HG03469 (cell line): ENCODE results near the gene AGBL1.

Experiments used
- ATAC-seq: cut with Tn5 transposase; IDR thresholded peaks from one replicate; pipeline ENCODE4 v1.9.1; 2021; ENCODE audit warnings: mild to moderate bottlenecking, moderate library complexity, moderate number of reproducible peaks; ENCODE audit not compliant: unreplicated experiment

The AGBL1 gene

DNA sequence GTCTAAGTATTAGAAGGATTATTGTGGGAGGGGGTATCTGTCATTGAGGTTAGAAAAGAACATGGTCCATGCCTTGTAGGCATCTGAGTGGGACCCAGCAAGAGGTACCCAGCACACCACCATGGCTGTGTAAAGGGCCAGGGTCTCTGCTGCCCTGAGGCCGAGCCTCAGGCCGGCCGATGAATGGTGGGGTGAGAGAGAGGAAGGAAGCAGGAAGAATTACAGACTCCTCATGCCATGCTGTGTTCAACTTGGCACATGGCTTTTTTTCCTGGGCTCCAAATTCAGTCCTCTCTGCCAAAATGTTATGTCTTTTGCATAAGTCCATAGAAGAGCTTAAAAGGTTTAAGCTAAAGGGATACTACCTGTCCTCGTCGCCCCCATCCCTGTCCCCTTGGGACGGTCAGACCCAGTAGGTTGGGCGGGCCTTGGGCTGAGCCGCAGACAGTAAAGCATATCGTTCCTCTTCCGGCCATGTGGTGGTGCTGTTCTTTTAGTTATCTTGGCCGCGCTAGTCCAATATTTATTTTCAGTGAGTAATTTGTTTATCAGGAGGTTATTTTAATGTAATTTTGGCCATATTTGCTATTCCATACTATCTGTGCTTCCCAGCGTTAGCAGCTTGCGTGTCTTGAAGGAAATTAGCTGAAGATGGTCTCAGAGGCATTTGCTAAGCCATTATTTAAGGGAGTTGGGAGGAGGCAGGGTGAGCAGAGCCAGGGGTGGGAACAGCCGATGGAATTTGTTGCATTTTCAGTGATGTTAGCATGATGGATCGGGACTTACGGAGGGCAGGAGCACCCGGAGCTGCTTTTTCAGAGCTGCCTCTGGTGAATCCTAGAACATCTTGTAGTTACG lies 152.4 kb downstream of the AGBL1 start:
- no peak for ATAC-seq

GRCh38 chr15:86235667-86236066 lies 156.0 kb downstream of the AGBL1 start:
- no peak for ATAC-seq

GRCh38 chr15:86236356-86237110 lies 156.9 kb downstream of the AGBL1 start:
- ATAC-seq, result no peak

- no peak for ATAC-seq
Observed at GRCh38 chr15:86237111-86237500, 157.4 kb downstream of the AGBL1 start.

DNA sequence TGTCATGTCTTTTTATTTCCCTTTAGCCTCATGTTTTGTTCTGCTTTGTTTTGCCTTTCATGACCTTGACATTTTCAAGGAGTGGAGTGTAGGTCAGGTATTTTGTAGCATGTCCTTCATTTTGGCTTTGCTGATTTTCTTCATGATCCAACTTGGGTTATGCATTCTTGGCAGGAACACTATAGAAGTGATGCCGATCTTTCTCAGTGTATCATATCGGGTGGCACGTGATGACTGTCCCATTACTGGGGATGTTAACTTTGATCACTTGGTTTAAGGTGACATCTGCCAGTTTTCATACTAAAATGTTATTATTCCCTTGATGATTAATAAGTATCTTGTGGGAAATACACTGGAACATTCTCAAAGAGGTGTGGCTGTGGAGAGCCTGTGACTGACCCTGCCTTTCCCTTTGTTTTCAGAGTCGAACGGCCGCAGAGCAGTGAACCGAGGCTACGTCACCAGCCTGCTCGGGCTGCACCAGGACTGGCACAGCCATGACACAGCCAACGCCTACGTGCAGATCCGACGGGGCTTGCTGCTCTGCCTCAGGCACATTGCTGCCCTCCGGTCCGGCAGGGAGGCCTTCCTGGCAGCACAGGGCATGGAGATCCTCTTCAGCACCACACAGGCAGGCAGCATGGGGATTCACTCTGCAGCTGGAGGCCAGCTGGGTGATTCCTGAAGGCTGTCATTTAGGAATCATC lies 167.7 kb downstream of the AGBL1 start:
- ATAC-seq, result no peak

- no peak for ATAC-seq
Observed at GRCh38 chr15:86255247-86255646, 175.6 kb downstream of the AGBL1 start.

- no peak for ATAC-seq
Observed at GRCh38 chr15:86256628-86257027, 177.0 kb downstream of the AGBL1 start.

DNA sequence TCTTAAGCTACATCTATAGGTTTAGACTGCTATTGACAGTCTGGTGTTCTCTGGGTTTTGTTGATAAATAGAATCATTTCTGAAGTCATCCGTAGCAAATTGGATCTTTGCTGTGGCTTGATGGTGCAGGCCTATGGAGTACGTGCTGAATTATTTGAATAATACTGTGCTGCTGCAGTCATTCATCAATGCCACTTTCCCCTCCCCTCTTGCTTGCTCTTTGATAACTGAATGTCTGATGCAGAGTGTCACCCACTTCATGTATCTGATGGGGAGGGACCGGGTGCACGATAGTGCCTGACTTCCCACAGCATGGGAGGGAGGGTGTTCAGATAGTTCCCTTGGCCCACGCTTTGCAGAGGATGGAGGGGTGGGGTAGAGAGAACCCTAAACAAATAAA lies 179.9 kb downstream of the AGBL1 start:
- no peak for ATAC-seq

DNA sequence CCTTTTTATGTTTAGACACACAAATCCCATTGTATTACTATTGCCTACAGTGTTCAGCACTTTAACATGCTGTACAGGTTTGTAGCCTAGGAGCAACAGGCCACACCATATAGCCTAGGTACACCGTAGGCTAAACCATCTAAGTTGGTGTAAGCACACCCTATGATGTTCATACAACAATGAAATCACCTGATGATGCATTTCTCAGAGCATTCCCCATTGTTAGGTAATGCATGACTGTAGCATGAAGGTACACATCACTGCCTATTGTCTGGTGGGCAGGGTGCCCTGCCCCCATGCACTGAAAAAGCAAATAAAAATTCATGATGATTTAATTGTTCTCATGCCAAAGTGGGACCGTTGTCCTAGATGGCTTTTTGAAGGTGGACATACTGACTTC lies 183.6 kb downstream of the AGBL1 start:
- ATAC-seq, result no peak

DNA sequence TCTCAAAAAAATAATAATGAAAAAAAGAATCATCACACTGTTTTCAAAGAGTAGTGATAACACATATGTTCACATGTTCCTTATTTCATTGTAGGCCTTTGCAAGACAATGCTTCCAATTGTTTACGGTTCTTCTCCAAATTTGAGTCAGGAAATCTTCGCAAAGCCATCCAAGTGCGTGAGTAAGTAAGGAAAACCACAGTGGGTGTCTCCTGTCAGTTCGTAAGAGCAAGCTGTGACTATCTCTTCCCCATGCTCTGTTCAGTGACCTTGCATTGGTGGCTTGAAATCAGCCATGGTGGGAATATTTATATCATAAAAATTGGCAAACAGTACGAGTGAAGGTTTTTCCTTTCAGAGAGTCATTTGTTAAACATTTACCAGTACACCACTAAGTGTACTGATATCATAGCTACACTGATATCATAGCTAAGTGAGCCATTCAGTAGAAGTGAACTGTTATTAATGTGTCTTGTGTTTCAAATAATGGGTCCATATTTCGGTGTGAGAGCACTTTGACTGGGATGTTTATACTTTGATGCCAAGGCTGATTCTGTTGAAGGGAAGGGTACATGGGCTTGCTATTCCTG lies 187.3 kb downstream of the AGBL1 start:
- no peak for ATAC-seq

DNA sequence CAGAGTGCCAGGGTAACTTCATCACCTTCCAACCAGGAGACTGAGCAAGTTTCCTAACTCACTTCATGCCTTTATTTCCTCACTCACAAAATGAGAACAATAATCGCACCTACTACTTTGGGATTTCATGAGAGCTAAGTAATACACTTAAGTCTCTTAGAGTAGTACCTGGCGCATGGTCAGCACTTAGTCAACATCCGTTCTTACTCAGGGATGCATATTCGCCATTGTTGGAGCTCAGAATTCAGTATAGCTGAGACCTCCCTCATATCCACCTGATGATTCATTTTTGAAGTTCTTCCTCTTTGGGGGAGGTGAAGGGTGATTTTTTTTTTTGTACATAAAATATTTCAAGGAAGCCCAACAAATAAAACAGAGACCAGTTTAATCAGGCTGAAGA lies 188.2 kb downstream of the AGBL1 start:
- ATAC-seq, result no peak

DNA sequence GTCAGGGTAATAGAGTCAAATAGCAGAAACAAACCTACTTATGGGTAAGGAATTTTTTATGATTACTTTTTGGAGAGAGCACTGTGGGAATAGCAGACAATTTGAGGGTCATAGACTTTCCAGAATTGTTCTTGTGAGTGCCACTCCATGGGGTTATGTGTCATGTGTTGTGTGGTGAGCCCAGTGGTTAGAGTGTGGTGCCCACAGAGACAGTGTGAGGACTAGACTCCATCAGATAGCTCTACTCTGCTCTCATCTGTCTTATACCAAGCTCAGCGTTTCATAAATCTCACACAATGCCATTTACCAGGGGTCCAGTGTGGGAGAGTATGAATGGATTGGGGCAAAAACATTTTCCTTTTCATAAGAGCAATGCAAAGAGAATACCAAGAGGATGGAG lies 188.9 kb downstream of the AGBL1 start:
- ATAC-seq, result no peak

DNA sequence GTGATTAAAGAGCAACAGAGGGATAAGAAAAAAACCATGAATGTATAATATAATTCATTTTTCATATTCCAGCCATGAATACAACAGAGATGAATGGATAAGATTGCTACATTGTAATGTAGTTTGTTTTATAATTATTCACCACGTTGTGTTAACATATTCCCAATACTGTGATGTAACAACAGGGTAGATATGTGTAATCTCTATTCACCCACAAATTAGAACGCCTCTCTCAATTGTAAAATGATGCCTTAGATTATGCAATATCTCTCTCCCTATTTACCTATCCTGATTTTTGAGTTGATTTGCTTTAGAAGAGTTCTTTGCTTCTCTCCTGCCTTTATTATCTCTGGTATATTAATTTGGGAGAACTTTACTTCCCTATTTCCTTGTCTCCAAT lies 193.6 kb downstream of the AGBL1 start:
- no peak for ATAC-seq

DNA sequence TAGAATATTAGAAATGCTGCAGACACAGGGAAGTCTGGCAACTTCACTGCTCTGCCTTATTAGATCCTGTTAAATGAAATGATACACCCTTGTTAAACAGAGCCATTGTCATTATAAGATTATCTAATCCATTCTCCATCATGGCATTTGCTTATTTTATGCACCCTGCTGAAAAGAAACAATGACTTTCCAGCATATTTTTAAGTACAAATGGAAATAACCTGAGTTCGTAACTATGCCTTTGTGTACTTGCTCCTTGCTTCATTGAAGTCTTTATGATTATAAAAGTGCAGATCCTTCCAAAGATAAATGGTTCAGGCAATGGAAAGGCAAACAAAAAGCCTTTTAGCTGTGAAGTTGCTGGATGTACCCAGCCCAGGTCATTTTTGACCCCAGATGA lies 195.7 kb downstream of the AGBL1 start:
- ATAC-seq, result no peak

- ATAC-seq, result no peak
Observed at GRCh38 chr15:86278586-86278985, 198.9 kb downstream of the AGBL1 start.

DNA sequence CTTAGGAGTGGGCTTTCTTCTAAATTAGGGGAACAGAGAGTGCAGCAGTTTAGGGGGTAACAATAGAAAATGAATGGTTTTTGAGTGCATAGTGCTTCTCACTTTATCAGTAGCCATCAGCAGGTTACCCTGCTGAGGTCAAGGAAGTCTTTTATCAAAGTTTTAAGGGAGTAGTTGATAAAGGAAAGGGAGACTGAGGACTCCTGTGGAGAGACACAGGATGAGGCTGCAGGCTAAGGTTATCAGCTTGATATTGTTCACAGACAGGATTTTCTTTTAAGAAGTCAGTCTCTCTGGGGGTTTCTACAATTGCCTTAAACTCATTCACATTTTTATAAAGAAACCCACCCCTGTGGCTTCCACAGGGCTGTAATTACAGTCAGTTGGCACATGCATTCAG lies 205.0 kb downstream of the AGBL1 start:
- ATAC-seq, result no peak

- ATAC-seq, result no peak
Observed at GRCh38 chr15:86295511-86295910, 215.8 kb downstream of the AGBL1 start.

DNA sequence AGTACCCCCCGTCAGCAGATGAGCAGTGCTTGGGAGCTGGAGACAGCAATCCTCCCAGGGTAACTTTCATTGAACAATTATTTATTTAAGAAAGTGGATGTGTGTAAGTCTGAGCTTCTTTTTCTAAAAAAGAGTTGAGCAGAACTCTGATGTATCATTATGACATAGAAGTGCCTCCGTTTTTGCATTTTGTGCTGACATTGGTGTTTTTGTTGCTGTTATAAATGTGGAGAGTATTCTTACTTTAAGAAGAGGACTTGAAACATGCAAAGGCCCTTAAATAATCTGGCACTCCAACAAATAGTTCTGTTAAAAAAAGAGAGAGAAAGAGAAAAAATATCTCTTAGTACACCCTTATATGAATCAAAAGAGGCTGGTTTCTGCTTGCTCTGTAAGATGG lies 217.1 kb downstream of the AGBL1 start:
- ATAC-seq, result no peak

DNA sequence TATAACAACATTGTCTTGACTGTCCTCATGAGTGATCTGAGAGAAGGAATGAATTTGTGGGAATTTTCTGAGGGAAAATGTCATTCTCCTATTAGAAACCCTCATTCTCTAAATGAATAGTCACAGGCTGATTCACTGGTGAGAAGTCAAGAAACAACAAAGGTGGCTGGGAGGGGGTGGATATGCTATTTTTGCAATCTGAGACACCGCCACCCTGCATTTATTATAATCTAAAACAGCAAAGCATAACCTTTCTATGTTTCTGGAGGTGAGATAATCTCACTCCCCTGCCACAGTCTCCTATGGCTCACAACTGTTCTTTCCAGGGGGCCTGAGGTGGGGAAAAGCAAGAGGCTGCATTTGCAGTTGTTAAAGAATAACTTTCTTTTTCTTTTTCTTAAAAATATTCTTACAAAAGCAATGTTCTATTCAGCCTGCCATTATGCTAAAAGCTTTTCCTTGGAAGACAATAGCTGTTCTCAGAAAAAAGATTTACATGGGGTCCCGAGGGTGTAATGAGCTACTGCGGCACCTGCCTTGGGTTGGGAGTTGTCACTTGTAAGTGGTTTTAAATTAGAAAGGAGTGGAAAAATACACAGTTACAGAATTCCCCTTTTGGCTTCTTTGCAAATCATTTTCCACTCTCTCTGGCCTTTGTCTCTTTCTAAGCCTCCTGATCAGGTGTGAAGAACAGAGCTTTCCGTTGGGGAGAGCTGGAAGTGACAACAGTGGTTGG lies 220.9 kb downstream of the AGBL1 start:
- no peak for ATAC-seq

GRCh38 chr15:86311568-86312280 lies 232.1 kb downstream of the AGBL1 start:
- ATAC-seq, result no peak
